Measurements from ENCODE around the gene PQBP1. TPM values are rescaled to one million over a fixed set of nuclear protein-coding genes. Genes with fewer than 3 reads are reported as not detected.

Gene PQBP1
- polyA plus RNA-seq, 1 donor (not counting 4 experiments of a cell fraction or from before 2014, with no cell fraction given): 79.0 TPM

DNA sequence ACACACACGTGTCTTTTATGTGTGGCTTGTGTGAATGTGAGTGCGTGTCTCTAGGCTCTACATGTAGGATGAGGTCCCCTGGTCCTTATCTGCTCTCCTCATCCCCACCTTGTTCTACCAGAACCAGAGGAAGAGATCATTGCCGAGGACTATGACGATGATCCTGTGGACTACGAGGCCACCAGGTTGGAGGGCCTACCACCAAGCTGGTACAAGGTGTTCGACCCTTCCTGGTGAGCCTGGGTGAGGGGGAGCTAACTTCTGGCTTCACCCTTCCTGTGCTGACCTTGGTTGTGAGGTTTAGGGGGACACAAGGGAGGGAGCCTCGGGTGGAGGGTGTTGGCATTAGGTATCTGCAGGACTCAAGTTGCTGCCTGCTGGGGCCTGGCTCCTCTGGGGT is 3.3 kb downstream of the PQBP1 start:
- dilution Hi-C loops (cut with MboI; ENCODE audit: extremely low pct_ligation_motif_present, low sequenced_read_pairs): no loop called here
- Histone ChIP-seq H3K4me2 (ENCODE audit: control insufficient read depth, extremely low read depth, insufficient read depth, low read depth, low read length) (no peak overlapping the region), H3K36me3 (ENCODE audit: control insufficient read depth in 2 of 2, extremely low read depth in 1 of 2, insufficient read depth in 2 of 2, low read length in 2 of 2) (peaks cover 4 to 18% of the 10 kb centered on the region in 2 experiments)

DNA sequence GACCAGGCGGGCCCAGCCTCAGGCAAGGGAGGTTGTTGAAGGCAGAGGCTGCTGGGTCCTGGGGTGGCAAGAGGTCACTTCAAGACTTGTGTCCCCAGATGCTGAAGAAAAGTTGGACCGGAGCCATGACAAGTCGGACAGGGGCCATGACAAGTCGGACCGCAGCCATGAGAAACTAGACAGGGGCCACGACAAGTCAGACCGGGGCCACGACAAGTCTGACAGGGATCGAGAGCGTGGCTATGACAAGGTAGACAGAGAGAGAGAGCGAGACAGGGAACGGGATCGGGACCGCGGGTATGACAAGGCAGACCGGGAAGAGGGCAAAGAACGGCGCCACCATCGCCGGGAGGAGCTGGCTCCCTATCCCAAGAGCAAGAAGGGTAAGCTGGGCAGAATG is 4.4 kb downstream of the PQBP1 start:
- Histone ChIP-seq H3K9me3 (ENCODE audit: control insufficient read depth, low read depth, low read length) (no peaks in the 10 kb centered on the region), H3K27me3 (ENCODE audit: control insufficient read depth, extremely low read depth, insufficient read depth, low read length) (no peaks in the 10 kb centered on the region), H3K79me2 (ENCODE audit: control insufficient read depth, insufficient read depth, low read length) (peaks cover 17% of the 10 kb centered on the region), H3K4me1 (ENCODE audit: control insufficient read depth, extremely low read depth, insufficient read depth, low read length) (peaks cover 6% of the 10 kb centered on the region), H3K27ac (ENCODE audit: control insufficient read depth, insufficient read depth, low read length) (no peak overlapping the region), H3K4me2 (ENCODE audit: control insufficient read depth, extremely low read depth, insufficient read depth, low read depth, low read length) (no peak overlapping the region), H4K20me1 (ENCODE audit: control insufficient read depth, extremely low read depth, insufficient read depth, low read length) (peaks cover 3% of the 10 kb centered on the region), H2AFZ (ENCODE audit: control insufficient read depth, low read length) (no peak overlapping the region), H3K9me1 (ENCODE audit: control insufficient read depth, extremely low read depth, insufficient read depth, low read length) (no peaks in the 10 kb centered on the region), H3K4me3 (ENCODE audit: control insufficient read depth in 2 of 3, extremely low read depth in 1 of 3, insufficient read depth in 2 of 3, low read depth in 1 of 3, low read length in 3 of 3) (no peak overlapping the region), H3K9ac (ENCODE audit: control insufficient read depth, extremely low read depth, insufficient read depth, low read length) (no peak overlapping the region), H3K36me3 (ENCODE audit: control insufficient read depth in 2 of 2, extremely low read depth in 1 of 2, insufficient read depth in 2 of 2, low read length in 2 of 2) (peaks cover 6 to 21% of the 10 kb centered on the region in 2 experiments)
- dilution Hi-C loops (cut with MboI; ENCODE audit: extremely low pct_ligation_motif_present, low sequenced_read_pairs): no loop called here
- DNase-seq (ENCODE audit: low read depth, low spot score) (no peak), FAIRE-seq (no peak)
- TF ChIP-seq, protein P1, sequence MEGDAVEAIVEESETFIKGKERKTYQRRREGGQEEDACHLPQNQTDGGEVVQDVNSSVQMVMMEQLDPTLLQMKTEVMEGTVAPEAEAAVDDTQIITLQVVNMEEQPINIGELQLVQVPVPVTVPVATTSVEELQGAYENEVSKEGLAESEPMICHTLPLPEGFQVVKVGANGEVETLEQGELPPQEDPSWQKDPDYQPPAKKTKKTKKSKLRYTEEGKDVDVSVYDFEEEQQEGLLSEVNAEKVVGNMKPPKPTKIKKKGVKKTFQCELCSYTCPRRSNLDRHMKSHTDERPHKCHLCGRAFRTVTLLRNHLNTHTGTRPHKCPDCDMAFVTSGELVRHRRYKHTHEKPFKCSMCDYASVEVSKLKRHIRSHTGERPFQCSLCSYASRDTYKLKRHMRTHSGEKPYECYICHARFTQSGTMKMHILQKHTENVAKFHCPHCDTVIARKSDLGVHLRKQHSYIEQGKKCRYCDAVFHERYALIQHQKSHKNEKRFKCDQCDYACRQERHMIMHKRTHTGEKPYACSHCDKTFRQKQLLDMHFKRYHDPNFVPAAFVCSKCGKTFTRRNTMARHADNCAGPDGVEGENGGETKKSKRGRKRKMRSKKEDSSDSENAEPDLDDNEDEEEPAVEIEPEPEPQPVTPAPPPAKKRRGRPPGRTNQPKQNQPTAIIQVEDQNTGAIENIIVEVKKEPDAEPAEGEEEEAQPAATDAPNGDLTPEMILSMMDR (optimal IDR thresholded peaks at IDR 0.05 in 1 of 3, IDR thresholded peaks at IDR 0.05 in 1 of 3, conservative IDR thresholded peaks at IDR 0.05 in 1 of 3; ENCODE audit: extremely low read depth in 1 of 3, insufficient read depth in 2 of 3, low read length in 3 of 3): no peak
- no peak for TF ChIP-seq EZH2 (IDR thresholded peaks at IDR 0.05; ENCODE audit: low read length)

More for the DNA sequence above, 3.3 kb downstream of the PQBP1 start:
- H2AFZ ChIP-seq (ENCODE audit: control insufficient read depth, low read length): no peak overlapping the region
- TF ChIP-seq, protein P1 (optimal IDR thresholded peaks at IDR 0.05 in 1 of 3, IDR thresholded peaks at IDR 0.05 in 1 of 3, conservative IDR thresholded peaks at IDR 0.05 in 1 of 3; ENCODE audit: extremely low read depth in 1 of 3, insufficient read depth in 2 of 3, low read length in 3 of 3): no peak
- no peak for TF ChIP-seq EZH2 (IDR thresholded peaks at IDR 0.05; ENCODE audit: low read length)
- H3K4me3 ChIP-seq (ENCODE audit: control insufficient read depth in 2 of 3, extremely low read depth in 1 of 3, insufficient read depth in 2 of 3, low read depth in 1 of 3, low read length in 3 of 3): no peak overlapping the region
- DNase-seq (ENCODE audit: low read depth, low spot score): no peak
- peaks cover 3% of the 10 kb centered on the region for H4K20me1 ChIP-seq (ENCODE audit: control insufficient read depth, extremely low read depth, insufficient read depth, low read length)
- H3K9ac ChIP-seq (ENCODE audit: control insufficient read depth, extremely low read depth, insufficient read depth, low read length): no peak overlapping the region
- no peaks in the 10 kb centered on the region for H3K9me1 ChIP-seq (ENCODE audit: control insufficient read depth, extremely low read depth, insufficient read depth, low read length)
- no peaks in the 10 kb centered on the region for H3K27me3 ChIP-seq (ENCODE audit: control insufficient read depth, extremely low read depth, insufficient read depth, low read length)
- no peaks in the 10 kb centered on the region for H3K9me3 ChIP-seq (ENCODE audit: control insufficient read depth, low read depth, low read length)
- peaks cover 9% of the 10 kb centered on the region for H3K4me1 ChIP-seq (ENCODE audit: control insufficient read depth, extremely low read depth, insufficient read depth, low read length)
- no peak overlapping the region for H3K27ac ChIP-seq (ENCODE audit: control insufficient read depth, insufficient read depth, low read length)
- peaks cover 17% of the 10 kb centered on the region for H3K79me2 ChIP-seq (ENCODE audit: control insufficient read depth, insufficient read depth, low read length)
- FAIRE-seq: no peak

Data from keratinocyte (primary cell).